ENCODE measurements around the gene UBA5.

The UBA5 gene

DNA sequence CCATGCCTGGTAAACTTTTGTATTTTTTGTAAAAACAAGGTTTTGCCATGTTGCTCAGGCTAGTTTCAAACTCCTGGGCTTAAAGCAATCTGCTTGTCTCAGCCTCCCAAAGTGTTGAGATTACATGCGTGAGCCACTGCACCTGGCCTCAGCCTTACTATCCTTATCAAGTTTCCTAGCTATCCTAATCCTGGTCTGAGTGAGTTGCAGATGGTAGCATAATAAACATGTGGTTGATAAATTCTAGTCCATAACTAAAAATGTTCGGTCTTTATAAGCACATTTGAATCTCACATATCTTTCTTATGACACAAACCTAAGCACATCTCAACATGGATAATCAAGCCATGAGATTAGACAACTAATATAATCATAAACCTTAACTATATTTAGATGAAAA, 43.6 kb downstream of the UBA5 start:
- no peak for DNase-seq (ENCODE audit: extremely low read depth, insufficient read length)
- TF ChIP-seq, protein P1, sequence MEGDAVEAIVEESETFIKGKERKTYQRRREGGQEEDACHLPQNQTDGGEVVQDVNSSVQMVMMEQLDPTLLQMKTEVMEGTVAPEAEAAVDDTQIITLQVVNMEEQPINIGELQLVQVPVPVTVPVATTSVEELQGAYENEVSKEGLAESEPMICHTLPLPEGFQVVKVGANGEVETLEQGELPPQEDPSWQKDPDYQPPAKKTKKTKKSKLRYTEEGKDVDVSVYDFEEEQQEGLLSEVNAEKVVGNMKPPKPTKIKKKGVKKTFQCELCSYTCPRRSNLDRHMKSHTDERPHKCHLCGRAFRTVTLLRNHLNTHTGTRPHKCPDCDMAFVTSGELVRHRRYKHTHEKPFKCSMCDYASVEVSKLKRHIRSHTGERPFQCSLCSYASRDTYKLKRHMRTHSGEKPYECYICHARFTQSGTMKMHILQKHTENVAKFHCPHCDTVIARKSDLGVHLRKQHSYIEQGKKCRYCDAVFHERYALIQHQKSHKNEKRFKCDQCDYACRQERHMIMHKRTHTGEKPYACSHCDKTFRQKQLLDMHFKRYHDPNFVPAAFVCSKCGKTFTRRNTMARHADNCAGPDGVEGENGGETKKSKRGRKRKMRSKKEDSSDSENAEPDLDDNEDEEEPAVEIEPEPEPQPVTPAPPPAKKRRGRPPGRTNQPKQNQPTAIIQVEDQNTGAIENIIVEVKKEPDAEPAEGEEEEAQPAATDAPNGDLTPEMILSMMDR (IDR thresholded peaks at IDR 0.05; ENCODE audit: insufficient read depth, low read length, poor library complexity, severe bottlenecking) = no peak
- no peak overlapping the region for H3K4me3 ChIP-seq (replicated peaks; ENCODE audit: low read depth, low read length)
- peaks cover 4% of the 10 kb centered on the region for H3K36me3 ChIP-seq (ENCODE audit: control insufficient read depth, insufficient read depth, low read length)
- H3K27me3 ChIP-seq (replicated peaks; ENCODE audit: control insufficient read depth, insufficient read depth, low read length) = no peaks in the 10 kb centered on the region

DNA sequence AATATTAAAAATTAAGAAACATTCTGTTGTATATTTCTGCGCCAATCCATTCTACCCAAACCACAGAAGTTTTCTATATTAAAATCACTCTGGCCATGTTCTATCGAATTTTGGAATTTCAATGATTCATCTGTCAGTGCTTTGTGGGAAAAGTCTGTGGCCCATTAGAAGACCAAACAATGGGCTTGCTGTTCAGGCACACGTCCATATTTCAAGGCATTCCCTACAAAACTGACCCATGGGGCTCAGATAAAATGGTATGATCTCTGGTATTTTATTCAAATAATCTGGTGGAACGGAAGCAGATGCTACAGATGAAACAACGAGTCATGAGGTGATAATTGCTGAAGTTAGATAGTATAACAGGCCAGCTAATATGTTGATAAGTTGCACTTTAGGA, 49.6 kb downstream of the UBA5 start:
- H3K27me3 ChIP-seq (replicated peaks; ENCODE audit: control insufficient read depth, insufficient read depth, low read length) = no peaks in the 10 kb centered on the region
- H3K36me3 ChIP-seq (ENCODE audit: control insufficient read depth, insufficient read depth, low read length) = no peaks in the 10 kb centered on the region; the same call in 1 of the 2 replicates
- no peak overlapping the region for H3K4me3 ChIP-seq (replicated peaks; ENCODE audit: low read depth, low read length)
- TF ChIP-seq, protein P1 (IDR thresholded peaks at IDR 0.05; ENCODE audit: insufficient read depth, low read length, poor library complexity, severe bottlenecking) = no peak
- DNase-seq (ENCODE audit: extremely low read depth, insufficient read length) = no peak

DNA sequence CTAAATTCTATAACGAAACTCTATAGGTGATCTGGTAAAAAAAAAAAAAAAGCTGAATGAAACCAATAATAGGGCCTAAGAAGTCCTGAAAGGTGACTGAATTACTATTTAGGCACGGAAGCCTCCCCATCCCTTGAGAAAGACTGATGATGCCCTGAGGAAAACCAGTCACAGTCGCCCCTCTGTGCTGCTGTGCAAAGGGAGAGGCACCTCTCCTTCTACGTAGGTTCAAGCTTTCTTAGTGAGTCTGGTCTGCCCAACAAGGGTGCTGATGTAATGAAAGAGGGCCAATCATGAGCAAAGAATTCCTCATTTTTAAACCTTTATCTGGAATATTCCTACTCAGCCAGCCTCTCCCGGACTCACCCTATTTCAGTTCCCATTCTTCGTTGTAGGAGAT, 50.2 kb downstream of the UBA5 start:
- H3K36me3 ChIP-seq (ENCODE audit: control insufficient read depth, insufficient read depth, low read length) = no peaks in the 10 kb centered on the region; the same call in 1 of the 2 replicates
- no peaks in the 10 kb centered on the region for H3K27me3 ChIP-seq (replicated peaks; ENCODE audit: control insufficient read depth, insufficient read depth, low read length)
- no peak for DNase-seq (ENCODE audit: extremely low read depth, insufficient read length)
- TF ChIP-seq, protein P1 (IDR thresholded peaks at IDR 0.05; ENCODE audit: insufficient read depth, low read length, poor library complexity, severe bottlenecking) = no peak
- no peak overlapping the region for H3K4me3 ChIP-seq (replicated peaks; ENCODE audit: low read depth, low read length)

DNA sequence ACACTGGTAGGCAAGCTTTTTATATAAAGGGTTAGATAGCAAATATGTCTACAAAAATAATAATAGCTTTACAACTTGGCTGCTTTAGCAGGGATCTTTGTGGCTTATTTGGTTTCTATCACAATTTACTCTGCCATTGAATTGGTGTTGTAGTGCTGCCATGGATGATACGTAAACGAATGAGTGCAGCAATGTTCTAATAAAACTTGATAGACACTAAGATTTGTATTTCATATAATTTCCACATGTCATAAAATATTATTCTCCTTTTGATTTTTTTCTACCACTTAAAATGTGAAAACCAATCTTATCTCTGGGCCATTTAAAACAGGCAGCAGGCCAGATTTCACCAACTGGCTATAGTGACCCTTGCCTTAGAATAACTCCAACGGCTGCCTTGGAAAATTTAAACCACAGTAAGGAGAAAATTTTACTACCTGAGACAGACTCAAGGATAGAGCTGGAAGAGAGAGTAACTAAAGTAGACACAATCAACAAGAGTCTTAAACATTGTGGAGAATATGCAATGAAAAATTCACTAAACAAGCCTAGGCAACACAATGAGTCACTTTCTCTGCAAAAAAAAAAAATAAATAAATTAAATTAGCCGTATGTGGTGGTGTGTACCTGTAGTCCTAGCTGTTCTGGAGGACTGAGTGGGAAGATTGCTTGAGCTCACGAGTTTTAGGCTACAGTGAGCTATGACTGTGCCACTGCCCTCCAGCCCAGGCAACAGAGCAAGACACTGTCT, 54.0 kb downstream of the UBA5 start:
- Histone ChIP-seq H3K36me3 (ENCODE audit: control insufficient read depth, insufficient read depth, low read length) (no peaks in the 10 kb centered on the region; the same call in 1 of the 2 replicates), H3K4me3 (replicated peaks; ENCODE audit: low read depth, low read length) (no peak overlapping the region), H3K27me3 (replicated peaks; ENCODE audit: control insufficient read depth, insufficient read depth, low read length) (no peaks in the 10 kb centered on the region)
- TF ChIP-seq, protein P1 (IDR thresholded peaks at IDR 0.05; ENCODE audit: insufficient read depth, low read length, poor library complexity, severe bottlenecking) = no peak
- DNase-seq (ENCODE audit: extremely low read depth, insufficient read length) = no peak

DNA sequence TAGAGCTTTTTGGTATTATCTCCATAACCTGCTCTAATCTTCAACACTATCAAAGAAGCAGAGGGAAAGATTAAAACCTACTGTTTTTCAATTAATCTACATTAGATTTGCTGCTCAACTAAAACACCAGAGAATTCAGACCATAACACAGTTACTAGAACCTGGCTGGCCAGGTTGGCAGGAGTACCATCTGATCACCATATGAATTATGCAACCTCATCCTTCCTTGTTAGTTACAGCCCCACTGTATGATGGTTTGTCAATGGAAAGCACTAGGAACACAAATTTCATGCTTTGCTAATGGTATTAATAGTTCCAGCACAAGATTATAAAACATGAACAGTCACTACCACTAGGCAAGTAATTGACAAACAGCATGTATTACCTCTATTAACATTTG, 56.2 kb downstream of the UBA5 start:
- H3K4me3 ChIP-seq (replicated peaks; ENCODE audit: low read depth, low read length) = no peak overlapping the region
- TF ChIP-seq, protein P1 (IDR thresholded peaks at IDR 0.05; ENCODE audit: insufficient read depth, low read length, poor library complexity, severe bottlenecking) = no peak
- H3K36me3 ChIP-seq (ENCODE audit: control insufficient read depth, insufficient read depth, low read length) = no peaks in the 10 kb centered on the region
- H3K27me3 ChIP-seq (replicated peaks; ENCODE audit: control insufficient read depth, insufficient read depth, low read length) = no peaks in the 10 kb centered on the region
- DNase-seq (ENCODE audit: extremely low read depth, insufficient read length) = no peak

All from GM06990 (cell line).